ENCODE measurements around the gene ZNF628. TPM values are rescaled to one million over a fixed set of nuclear protein-coding genes. Genes with fewer than 3 reads are reported as not detected.
A peak's percentile ranks its signal among the peaks of the same experiment; 100 is the strongest.

ZNF628 gene
- total RNA-seq, 1 experiment from 2014 or later = 12.3 TPM

GRCh38 chr19:55484593-55485438 lies 8.4 kb downstream of the ZNF628 start, which contains the start of gene NAT14:
Gene NAT14 (plus strand): TSS chr19:55485188. CDS start chr19:55485709, 521 bp downstream.
- H3K4me1 Mint-ChIP-seq (ENCODE audit: low read depth, unreplicated experiment) = peaks cover 7% of the 10 kb centered on the region
- no peaks in the 10 kb centered on the region for H3K27me3 Mint-ChIP-seq (ENCODE audit: insufficient read depth, unreplicated experiment)
- BruUV-seq (replicated peaks) = no TSS peak
- peak; percentile 78 to 88 for DNase-seq
- Histone ChIP-seq H3K27me3 (replicated peaks; ENCODE audit: control insufficient read depth, insufficient read depth, low read length) (no peaks in the 10 kb centered on the region), H3K4me3 (ENCODE audit: low read depth, low read length) (peak within 1 kb of the TSS; percentile 90), H3K4me1 (0 out of 2 replicates have a peak, but pooled peaks cover 3% of the 10 kb centered on the region), H3K9me3 (no peaks in the 10 kb centered on the region), H3K36me3 (ENCODE audit: control insufficient read depth, insufficient read depth, low read length) (no peaks in the 10 kb centered on the region; the same call in 1 of the 2 replicates)
- no peaks in the 10 kb centered on the region for H3K9me3 Mint-ChIP-seq (ENCODE audit: unreplicated experiment)
- intact Hi-C loops (cut with micrococcal nuclease; ENCODE audit: unreplicated experiment) = no loop called here
- ChIA-PET POLR2A (interaction anchor here (0.6 to 1.2 kb wide), 8 partner anchors 9 to 1843 kb away, joined by 3 to 22 read pairs (median 6); partner anchors contain the start of genes HSPBP1, ISOC2, UBE2S and ZNF628), CTCF (interaction anchor here (0.9 to 2.6 kb wide), 6 partner anchors 8 to 97 kb away, joined by 3 to 19 read pairs (median 5); partner anchors contain the start of genes ISOC2 and ZNF628)
- no peak for TF ChIP-seq CTCF (IDR thresholded peaks at IDR 0.05; ENCODE audit: insufficient read depth in 1 of 2, low read depth in 1 of 2, low read length in 1 of 2, severe bottlenecking in 1 of 2, unreplicated experiment in 1 of 2)
- H3K4me3 Mint-ChIP-seq (ENCODE audit: unreplicated experiment) = peak within 1 kb of the TSS; percentile 76
- peak within 1 kb of the TSS; percentile 73 for H3K27ac Mint-ChIP-seq (ENCODE audit: unreplicated experiment)
- peaks cover 23% of the 10 kb centered on the region for H3K36me3 Mint-ChIP-seq (ENCODE audit: insufficient read depth, unreplicated experiment)

- TSS peak; percentile 60 for BruUV-seq (replicated peaks)
These were observed 9.1 kb downstream of the ZNF628 start for GRCh38 chr19:55485439-55486011.

More at GRCh38 chr19:55485439-55486011, 9.1 kb downstream of the ZNF628 start:
- Mint-ChIP-seq H3K9me3 (ENCODE audit: unreplicated experiment) (no peaks in the 10 kb centered on the region), H3K27ac (ENCODE audit: unreplicated experiment) (peak overlapping the region; percentile 73), H3K4me3 (ENCODE audit: unreplicated experiment) (peak overlapping the region; percentile 76), H3K36me3 (ENCODE audit: insufficient read depth, unreplicated experiment) (peaks cover 23% of the 10 kb centered on the region), H3K27me3 (ENCODE audit: insufficient read depth, unreplicated experiment) (no peaks in the 10 kb centered on the region), H3K4me1 (ENCODE audit: low read depth, unreplicated experiment) (peaks cover 7% of the 10 kb centered on the region)
- 0 out of 2 replicates have a peak, but pooled peaks cover 3% of the 10 kb centered on the region for H3K4me1 ChIP-seq
- ChIA-PET POLR2A (interaction anchor here (1.0 to 1.2 kb wide), 6 partner anchors 9 to 205 kb away, joined by 3 to 22 read pairs (median 6); partner anchors contain the start of genes HSPBP1, UBE2S and ZNF628), CTCF (interaction anchor here (0.9 to 2.6 kb wide), 6 partner anchors 8 to 96 kb away, joined by 3 to 19 read pairs (median 5); partner anchors contain the start of genes ISOC2 and ZNF628)
- H3K27me3 ChIP-seq (replicated peaks; ENCODE audit: control insufficient read depth, insufficient read depth, low read length) = no peaks in the 10 kb centered on the region
- no peak for DNase-seq
- intact Hi-C loops (cut with micrococcal nuclease; ENCODE audit: unreplicated experiment) = no loop called here
- H3K36me3 ChIP-seq (ENCODE audit: control insufficient read depth, insufficient read depth, low read length) = no peaks in the 10 kb centered on the region; the same call in 1 of the 2 replicates
- H3K4me3 ChIP-seq (ENCODE audit: low read depth, low read length) = peak overlapping the region; percentile 90
- no peak for TF ChIP-seq CTCF (IDR thresholded peaks at IDR 0.05; ENCODE audit: insufficient read depth in 1 of 2, low read depth in 1 of 2, low read length in 1 of 2, severe bottlenecking in 1 of 2, unreplicated experiment in 1 of 2)
- no peaks in the 10 kb centered on the region for H3K9me3 ChIP-seq
